ENCODE measurements around the gene ZNF69. TPM values are rescaled to one million over a fixed set of nuclear protein-coding genes. Genes with fewer than 3 reads are reported as not detected.

ZNF69 gene
- total and polyA plus RNA-seq, 2 experiments from 2014 or later, result 13.8 to 51.7 TPM

DNA sequence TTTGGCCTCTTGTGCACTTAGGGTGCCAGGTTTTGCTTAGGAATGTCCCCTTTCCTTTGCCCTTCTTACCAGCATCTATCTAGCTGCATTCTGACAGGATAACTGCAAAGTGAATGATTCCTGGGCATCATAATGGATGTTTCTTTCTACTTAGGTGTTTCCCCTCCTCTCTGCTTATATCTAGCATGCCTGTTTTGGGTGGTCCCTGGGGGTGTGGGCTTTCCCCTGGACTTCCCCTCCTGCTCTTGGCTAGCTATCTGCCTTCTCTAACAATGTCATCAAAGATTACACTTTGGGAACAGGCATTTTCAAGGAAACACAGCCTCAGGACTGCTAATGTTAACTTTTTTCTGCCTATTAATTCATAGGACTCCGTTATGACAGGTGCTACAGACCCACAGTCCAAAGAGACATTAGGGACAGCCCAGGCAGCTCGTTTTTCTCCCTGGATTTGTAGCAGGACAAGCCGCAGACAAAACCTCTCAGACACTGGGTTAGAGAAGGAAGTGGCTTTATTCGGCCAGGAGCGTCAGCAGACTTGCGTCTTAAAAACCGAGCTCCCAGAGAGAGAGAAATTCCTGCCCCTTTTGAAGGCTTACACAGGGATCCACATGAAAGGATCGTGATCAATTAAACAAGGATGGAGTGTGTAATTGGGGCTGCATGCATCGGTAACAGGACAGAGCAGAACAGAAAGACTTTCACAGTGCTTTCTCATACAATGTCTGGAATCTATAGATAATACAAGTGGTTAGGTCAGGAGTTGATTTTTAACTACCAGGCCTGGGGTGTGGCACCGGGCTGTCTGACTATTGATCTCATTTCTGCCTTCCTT lies 54.6 kb downstream of the ZNF69 start:
- Histone ChIP-seq H3K79me2 (peaks cover 48% of the 10 kb centered on the region), H3K9me3 (ENCODE audit: low read depth) (peaks cover 50% of the 10 kb centered on the region), H3K4me2 (no peak overlapping the region), H3K9me2 (replicated peaks; ENCODE audit: insufficient read depth) (no peaks in the 10 kb centered on the region), H3K27ac (no peak overlapping the region), H3K36me3 (replicated peaks; ENCODE audit: insufficient read depth, low read depth) (no peaks in the 10 kb centered on the region), H3K27me3 (no peaks in the 10 kb centered on the region), H2AFZ (no peak overlapping the region), H3K4me1 (ENCODE audit: insufficient read depth) (no peaks in the 10 kb centered on the region), H4K20me1 (ENCODE audit: insufficient read depth, poor library complexity, severe bottlenecking) (no peaks in the 10 kb centered on the region), H3K4me3 (no peak overlapping the region)
- whole genome bisulfite sequencing (ENCODE audit: low lambda C conversion rate, missing lambda C conversion rate), result 98% methylated on average over 10 of the region's 10 CpGs
- TF ChIP-seq EZH2phosphoT487 (IDR thresholded peaks at IDR 0.05; ENCODE audit: low read depth, severe bottlenecking, unreplicated experiment) (no peak), CTCF (IDR thresholded peaks at IDR 0.05; ENCODE audit: poor library complexity) (no peak), EZH2 (IDR thresholded peaks at IDR 0.05; ENCODE audit: borderline replicate concordance) (no peak)
- no peak for DNase-seq (ENCODE audit: low spot score)

DNA sequence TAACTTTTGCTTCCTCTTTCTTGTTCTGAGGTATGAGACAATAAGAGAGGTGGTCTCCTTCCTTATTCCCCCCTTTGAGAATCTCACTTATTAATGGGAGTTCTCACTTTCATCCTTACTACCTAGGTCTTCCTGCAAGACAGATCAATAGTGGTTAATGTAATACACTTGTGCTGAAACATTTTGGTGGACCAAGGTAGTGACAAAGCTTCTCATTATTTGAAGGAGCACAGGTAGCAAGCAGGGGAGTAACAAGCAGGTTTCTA lies 55.2 kb downstream of the ZNF69 start:
- no peaks in the 10 kb centered on the region for H3K36me3 ChIP-seq (replicated peaks; ENCODE audit: insufficient read depth, low read depth)
- H3K4me3 ChIP-seq, result no peak overlapping the region
- no peaks in the 10 kb centered on the region for H3K9me2 ChIP-seq (replicated peaks; ENCODE audit: insufficient read depth)
- no peak overlapping the region for H3K27ac ChIP-seq
- H3K4me1 ChIP-seq (ENCODE audit: insufficient read depth), result no peaks in the 10 kb centered on the region
- H3K4me2 ChIP-seq, result no peak overlapping the region
- peaks cover 52% of the 10 kb centered on the region for H3K9me3 ChIP-seq (ENCODE audit: low read depth)
- H3K79me2 ChIP-seq, result peaks cover 43% of the 10 kb centered on the region
- no peaks in the 10 kb centered on the region for H4K20me1 ChIP-seq (ENCODE audit: insufficient read depth, poor library complexity, severe bottlenecking)
- TF ChIP-seq EZH2phosphoT487 (IDR thresholded peaks at IDR 0.05; ENCODE audit: low read depth, severe bottlenecking, unreplicated experiment) (no peak), EZH2 (IDR thresholded peaks at IDR 0.05; ENCODE audit: borderline replicate concordance) (no peak), CTCF (IDR thresholded peaks at IDR 0.05; ENCODE audit: poor library complexity) (no peak)
- no peak overlapping the region for H2AFZ ChIP-seq
- no peak for DNase-seq (ENCODE audit: low spot score)
- no peaks in the 10 kb centered on the region for H3K27me3 ChIP-seq

- Histone ChIP-seq H3K9me3 (ENCODE audit: low read depth) (peaks cover 61% of the 10 kb centered on the region), H3K4me3 (no peak overlapping the region), H2AFZ (no peak overlapping the region), H3K79me2 (peaks cover 33% of the 10 kb centered on the region), H3K9me2 (replicated peaks; ENCODE audit: insufficient read depth) (no peaks in the 10 kb centered on the region), H3K27ac (no peak overlapping the region), H3K27me3 (no peaks in the 10 kb centered on the region), H3K36me3 (replicated peaks; ENCODE audit: insufficient read depth, low read depth) (peaks cover 18% of the 10 kb centered on the region), H3K4me2 (no peak overlapping the region), H4K20me1 (ENCODE audit: insufficient read depth, poor library complexity, severe bottlenecking) (no peaks in the 10 kb centered on the region), H3K4me1 (ENCODE audit: insufficient read depth) (no peaks in the 10 kb centered on the region)
- WGBS (ENCODE audit: low lambda C conversion rate, missing lambda C conversion rate), result 100% methylated on average over 4 of the region's 4 CpGs
- no peak for TF ChIP-seq EZH2phosphoT487 (IDR thresholded peaks at IDR 0.05; ENCODE audit: low read depth, severe bottlenecking, unreplicated experiment)
- no peak for TF ChIP-seq CTCF (IDR thresholded peaks at IDR 0.05; ENCODE audit: poor library complexity)
- TF ChIP-seq EZH2 (IDR thresholded peaks at IDR 0.05; ENCODE audit: borderline replicate concordance), result no peak
- DNase-seq (ENCODE audit: low spot score), result no peak
Measured at GRCh38 chr19:11944656-11945055, 57.1 kb downstream of the ZNF69 start.

All from hepatocyte (in vitro differentiated cells).